ENCODE data around the gene HOXA5. TPM values are rescaled to one million over a fixed set of nuclear protein-coding genes. Genes with fewer than 3 reads are reported as not detected.
A peak's percentile ranks its signal among the peaks of the same experiment; 100 is the strongest.

Gene HOXA5
- total RNA-seq, 1 donor from 2014 or later: 22.0 TPM

GRCh38 chr7:27151341-27151930, 8.0 kb upstream of the HOXA5 start:
- no peak for TF ChIP-seq CTCF (IDR thresholded peaks at IDR 0.05)
- Histone ChIP-seq H3K4me1 (peaks cover 3 to 36% of the 10 kb centered on the region in 2 donors), H3K4me3 (peak overlapping the region; percentile 68 to 69), H3K27ac (peak overlapping the region; percentile 83 to 88), H3K27me3 (no peaks in the 10 kb centered on the region), H3K36me3 (no peaks in the 10 kb centered on the region), H3K9me3 (no peaks in the 10 kb centered on the region)
- DNase-seq (ENCODE audit: low spot score in 2 of 2): peak in 1 of 2 donors; percentile 70
- intact Hi-C loops (cut with DNase I): no loop called here

DNA sequence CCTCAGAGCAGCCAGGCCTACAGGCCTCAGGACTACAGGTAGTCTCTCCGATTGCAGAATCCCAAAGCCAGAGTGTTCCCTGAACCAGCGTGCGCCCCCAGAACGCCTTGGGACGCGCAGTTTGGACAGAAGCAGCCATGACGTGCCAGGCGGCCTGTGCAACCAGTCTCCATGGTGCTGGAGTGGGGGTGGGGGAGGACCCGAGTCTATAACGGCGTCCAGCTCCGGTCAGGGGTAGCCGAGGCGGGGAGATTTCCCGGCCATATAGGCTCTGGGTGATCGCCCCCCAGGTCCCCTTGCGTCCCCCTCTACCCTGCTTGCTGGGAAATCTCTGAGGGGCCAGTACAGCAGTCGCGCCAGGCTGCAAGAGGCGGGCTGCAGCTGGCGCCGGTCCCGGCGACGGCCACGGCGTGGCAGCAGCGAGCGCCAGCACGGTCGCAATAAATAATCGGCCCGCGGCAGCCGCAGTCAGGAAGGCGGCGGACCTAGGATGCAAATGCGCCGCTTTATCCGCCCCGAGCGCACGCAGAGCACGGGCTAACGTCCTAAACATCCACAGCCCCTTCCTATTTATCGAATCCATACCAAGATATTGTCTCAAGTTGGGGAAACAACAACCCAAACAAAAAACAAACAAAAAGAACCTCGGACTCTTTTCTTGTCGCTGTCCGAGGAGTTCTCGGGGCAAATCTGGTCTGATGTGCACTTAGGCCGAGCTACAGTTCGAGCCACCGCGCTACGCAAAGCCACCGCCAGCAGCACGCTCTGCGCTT, 7.3 kb upstream of the HOXA5 start:
- Histone ChIP-seq H3K27me3 (no peaks in the 10 kb centered on the region), H3K9me3 (no peaks in the 10 kb centered on the region), H3K4me1 (peaks cover 3 to 36% of the 10 kb centered on the region in 2 donors), H3K36me3 (no peaks in the 10 kb centered on the region), H3K27ac (peak overlapping the region; percentile 83 to 88), H3K4me3 (peak overlapping the region; percentile 68 to 69)
- intact Hi-C loops (cut with DNase I): no loop called here
- peak; percentile 80 to 94 (median 91) for TF ChIP-seq CTCF (IDR thresholded peaks at IDR 0.05)
- peak in 1 of 2 donors; percentile 88 for DNase-seq (ENCODE audit: low spot score in 2 of 2)

GRCh38 chr7:27149842-27150567, 6.5 kb upstream of the HOXA5 start:
- Histone ChIP-seq H3K27me3 (no peaks in the 10 kb centered on the region), H3K27ac (peak overlapping the region; percentile 83 to 88), H3K9me3 (no peaks in the 10 kb centered on the region), H3K4me1 (peaks cover 0 to 31% of the 10 kb centered on the region in 2 donors), H3K4me3 (peak overlapping the region; percentile 68 to 69), H3K36me3 (peaks cover 0 to 5% of the 10 kb centered on the region in 2 donors)
- TF ChIP-seq CTCF (IDR thresholded peaks at IDR 0.05): no peak
- no peak for DNase-seq (ENCODE audit: low spot score in 2 of 2)
- intact Hi-C loops (cut with DNase I): no loop called here

- H3K27ac ChIP-seq: peak overlapping the region; percentile 83 to 88
- H3K4me3 ChIP-seq: peak overlapping the region; percentile 68 to 69
- DNase-seq (ENCODE audit: low spot score in 2 of 2): peak in 1 of 2 donors; percentile 64
- H3K9me3 ChIP-seq: no peaks in the 10 kb centered on the region
- intact Hi-C loops (cut with DNase I): no loop called here
- H3K27me3 ChIP-seq: no peaks in the 10 kb centered on the region
- no peak for TF ChIP-seq CTCF (IDR thresholded peaks at IDR 0.05)
- peaks cover 0 to 31% of the 10 kb centered on the region in 2 donors for H3K4me1 ChIP-seq
- peaks cover 0 to 15% of the 10 kb centered on the region in 2 donors for H3K36me3 ChIP-seq
Observed at GRCh38 chr7:27148756-27149641, 5.5 kb upstream of the HOXA5 start.

All from ascending aorta (tissue), 2 donors.